Measurements from ENCODE around the gene ATP5PD.
"Not testable (repeated sequence)": the region's sequence is repeated elsewhere in the genome, so short reads cannot be mapped to it uniquely, and the experiment has no call there.

DNA sequence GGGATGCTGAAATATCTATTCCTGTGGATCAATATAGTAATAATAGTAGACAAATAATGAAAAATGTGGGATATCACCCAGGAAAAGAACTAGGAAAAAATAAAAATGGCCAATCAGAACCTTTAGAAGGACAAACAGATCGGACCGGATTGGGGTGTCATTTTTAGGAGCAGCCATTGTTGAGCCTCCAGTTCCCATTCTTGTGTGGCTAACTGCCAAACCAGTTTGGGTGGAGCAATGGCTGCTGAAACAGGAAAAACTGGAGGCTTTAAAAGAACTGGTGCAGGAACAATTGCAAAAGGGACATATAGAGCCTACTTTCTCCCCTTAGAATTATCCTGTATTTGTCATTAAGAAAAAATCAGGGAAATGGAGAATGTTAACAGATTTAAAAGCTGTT, 20.1 kb downstream of the ATP5PD start:
- TF ChIP-seq EZH2 (IDR thresholded peaks at IDR 0.05); POLR2AphosphoS5 (IDR thresholded peaks at IDR 0.05; ENCODE audit: borderline replicate concordance, low read depth, low read length): not testable (repeated sequence)
